GM23338 (cell line): ENCODE data around the gene RAB27B. TPM values are rescaled to one million over a fixed set of nuclear protein-coding genes. Genes with fewer than 3 reads are reported as not detected.

Experiments
- CREB1 ChIP-seq: fragments of 250-450 bp; sonication (Bioruptor Pico); IDR thresholded peaks from 2 replicates; pipeline ENCODE4 v1.5.0; 2020; ENCODE audit warnings: low read depth, mild to moderate bottlenecking, moderate library complexity
- ETS1 ChIP-seq: IDR thresholded peaks from 2 replicates; pipeline ENCODE4 v1.6.1; 2016; ENCODE audit warnings: antibody characterized with exemption
- EZH2 ChIP-seq: fragments of 200-600 bp; sonication (generic); IDR thresholded peaks from one replicate; pipeline ENCODE4 v1.8.0; 2017; ENCODE audit warnings: antibody characterized with exemption, mild to moderate bottlenecking, low read depth; ENCODE audit not compliant: unreplicated experiment
- JUNB ChIP-seq: IDR thresholded peaks from one replicate; pipeline ENCODE4 v1.6.1; 2016; ENCODE audit warnings: antibody characterized with exemption; ENCODE audit not compliant: unreplicated experiment
- POLR2AphosphoS5 ChIP-seq: IDR thresholded peaks from 2 replicates; pipeline ENCODE4 v1.6.1; 2016; ENCODE audit warnings: antibody characterized with exemption, low read depth
- STAT1 ChIP-seq: IDR thresholded peaks from one replicate; pipeline ENCODE4 v1.6.1; 2016; ENCODE audit warnings: antibody characterized with exemption; ENCODE audit not compliant: unreplicated experiment
- ZNF114 ChIP-seq: fragments of 250-450 bp; sonication (Bioruptor Pico); IDR thresholded peaks from 2 replicates; pipeline ENCODE4 v1.5.0; 2020; ENCODE audit warnings: mild to moderate bottlenecking, moderate library complexity
- ZNF331 ChIP-seq: fragments of 250-450 bp; sonication (Bioruptor Pico); IDR thresholded peaks from 2 replicates; pipeline ENCODE4 v1.5.0; 2020; ENCODE audit warnings: low read depth, mild to moderate bottlenecking, moderate library complexity
- polyA plus RNA-seq: library from polyadenylated mRNA; unstranded; fragments of >200 nt; fragmentation: Nextera tagmentation; extraction: Ambion mirVana; gene quantifications from 2 replicates; pipeline ENCODE4 v1.2.1, GENCODE V29; 2016
- total RNA-seq: library from RNA; depleted of rRNA; stranded (reverse); fragments of >200 nt; shearing (Covaris generic); gene quantifications from 2 replicates; pipeline ENCODE4 v1.2.3, GENCODE V29; 2014
- TF ChIP-seq, protein P1 (sequence below): fragments of 250-450 bp; sonication (Bioruptor Pico); IDR thresholded peaks from 2 replicates; pipeline ENCODE4 v1.5.0; 2020; ENCODE audit warnings: mild to moderate bottlenecking, moderate library complexity
- TF ChIP-seq, protein P2 (sequence below), 2 experiments: fragments of 200-600 bp in 1 of 2; sonication (generic) in 1 of 2; conservative IDR thresholded peaks; 2 replicates each; pipeline versions ENCODE4 v1.5.1 to v1.6.1; 2016 to 2017; ENCODE audit warnings: antibody characterized with exemption in 2 of 2, low read depth in 2 of 2, mild to moderate bottlenecking in 2 of 2, moderate library complexity in 1 of 2

Gene RAB27B
- total and polyA plus RNA-seq, 2 experiments from 2014 or later = 0.13 to 0.56 TPM

GRCh38 chr18:54932472-54932871 lies 104.2 kb downstream of the RAB27B start (continued):
- TF ChIP-seq, protein P1, sequence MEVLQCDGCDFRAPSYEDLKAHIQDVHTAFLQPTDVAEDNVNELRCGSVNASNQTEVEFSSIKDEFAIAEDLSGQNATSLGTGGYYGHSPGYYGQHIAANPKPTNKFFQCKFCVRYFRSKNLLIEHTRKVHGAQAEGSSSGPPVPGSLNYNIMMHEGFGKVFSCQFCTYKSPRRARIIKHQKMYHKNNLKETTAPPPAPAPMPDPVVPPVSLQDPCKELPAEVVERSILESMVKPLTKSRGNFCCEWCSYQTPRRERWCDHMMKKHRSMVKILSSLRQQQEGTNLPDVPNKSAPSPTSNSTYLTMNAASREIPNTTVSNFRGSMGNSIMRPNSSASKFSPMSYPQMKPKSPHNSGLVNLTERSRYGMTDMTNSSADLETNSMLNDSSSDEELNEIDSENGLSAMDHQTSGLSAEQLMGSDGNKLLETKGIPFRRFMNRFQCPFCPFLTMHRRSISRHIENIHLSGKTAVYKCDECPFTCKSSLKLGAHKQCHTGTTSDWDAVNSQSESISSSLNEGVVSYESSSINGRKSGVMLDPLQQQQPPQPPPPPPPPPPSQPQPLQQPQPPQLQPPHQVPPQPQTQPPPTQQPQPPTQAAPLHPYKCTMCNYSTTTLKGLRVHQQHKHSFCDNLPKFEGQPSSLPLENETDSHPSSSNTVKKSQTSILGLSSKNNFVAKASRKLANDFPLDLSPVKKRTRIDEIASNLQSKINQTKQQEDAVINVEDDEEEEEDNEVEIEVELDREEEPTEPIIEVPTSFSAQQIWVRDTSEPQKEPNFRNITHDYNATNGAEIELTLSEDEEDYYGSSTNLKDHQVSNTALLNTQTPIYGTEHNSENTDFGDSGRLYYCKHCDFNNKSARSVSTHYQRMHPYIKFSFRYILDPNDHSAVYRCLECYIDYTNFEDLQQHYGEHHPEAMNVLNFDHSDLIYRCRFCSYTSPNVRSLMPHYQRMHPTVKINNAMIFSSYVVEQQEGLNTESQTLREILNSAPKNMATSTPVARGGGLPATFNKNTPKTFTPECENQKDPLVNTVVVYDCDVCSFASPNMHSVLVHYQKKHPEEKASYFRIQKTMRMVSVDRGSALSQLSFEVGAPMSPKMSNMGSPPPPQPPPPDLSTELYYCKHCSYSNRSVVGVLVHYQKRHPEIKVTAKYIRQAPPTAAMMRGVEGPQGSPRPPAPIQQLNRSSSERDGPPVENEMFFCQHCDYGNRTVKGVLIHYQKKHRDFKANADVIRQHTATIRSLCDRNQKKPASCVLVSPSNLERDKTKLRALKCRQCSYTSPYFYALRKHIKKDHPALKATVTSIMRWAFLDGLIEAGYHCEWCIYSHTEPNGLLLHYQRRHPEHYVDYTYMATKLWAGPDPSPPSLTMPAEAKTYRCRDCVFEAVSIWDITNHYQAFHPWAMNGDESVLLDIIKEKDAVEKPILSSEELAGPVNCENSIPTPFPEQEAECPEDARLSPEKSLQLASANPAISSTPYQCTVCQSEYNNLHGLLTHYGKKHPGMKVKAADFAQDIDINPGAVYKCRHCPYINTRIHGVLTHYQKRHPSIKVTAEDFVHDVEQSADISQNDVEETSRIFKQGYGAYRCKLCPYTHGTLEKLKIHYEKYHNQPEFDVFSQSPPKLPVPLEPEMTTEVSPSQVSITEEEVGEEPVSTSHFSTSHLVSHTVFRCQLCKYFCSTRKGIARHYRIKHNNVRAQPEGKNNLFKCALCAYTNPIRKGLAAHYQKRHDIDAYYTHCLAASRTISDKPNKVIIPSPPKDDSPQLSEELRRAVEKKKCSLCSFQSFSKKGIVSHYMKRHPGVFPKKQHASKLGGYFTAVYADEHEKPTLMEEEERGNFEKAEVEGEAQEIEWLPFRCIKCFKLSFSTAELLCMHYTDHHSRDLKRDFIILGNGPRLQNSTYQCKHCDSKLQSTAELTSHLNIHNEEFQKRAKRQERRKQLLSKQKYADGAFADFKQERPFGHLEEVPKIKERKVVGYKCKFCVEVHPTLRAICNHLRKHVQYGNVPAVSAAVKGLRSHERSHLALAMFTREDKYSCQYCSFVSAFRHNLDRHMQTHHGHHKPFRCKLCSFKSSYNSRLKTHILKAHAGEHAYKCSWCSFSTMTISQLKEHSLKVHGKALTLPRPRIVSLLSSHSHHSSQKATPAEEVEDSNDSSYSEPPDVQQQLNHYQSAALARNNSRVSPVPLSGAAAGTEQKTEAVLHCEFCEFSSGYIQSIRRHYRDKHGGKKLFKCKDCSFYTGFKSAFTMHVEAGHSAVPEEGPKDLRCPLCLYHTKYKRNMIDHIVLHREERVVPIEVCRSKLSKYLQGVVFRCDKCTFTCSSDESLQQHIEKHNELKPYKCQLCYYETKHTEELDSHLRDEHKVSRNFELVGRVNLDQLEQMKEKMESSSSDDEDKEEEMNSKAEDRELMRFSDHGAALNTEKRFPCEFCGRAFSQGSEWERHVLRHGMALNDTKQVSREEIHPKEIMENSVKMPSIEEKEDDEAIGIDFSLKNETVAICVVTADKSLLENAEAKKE (CRISPR knock-in tag) = no peak
- TF ChIP-seq JUNB (no peak), POLR2AphosphoS5 (no peak), ZNF331 (CRISPR knock-in tag) (no peak), ETS1 (no peak), CREB1 (CRISPR knock-in tag) (no peak), ZNF114 (CRISPR knock-in tag) (no peak), STAT1 (no peak), EZH2 (no peak)
- TF ChIP-seq, protein P2, sequence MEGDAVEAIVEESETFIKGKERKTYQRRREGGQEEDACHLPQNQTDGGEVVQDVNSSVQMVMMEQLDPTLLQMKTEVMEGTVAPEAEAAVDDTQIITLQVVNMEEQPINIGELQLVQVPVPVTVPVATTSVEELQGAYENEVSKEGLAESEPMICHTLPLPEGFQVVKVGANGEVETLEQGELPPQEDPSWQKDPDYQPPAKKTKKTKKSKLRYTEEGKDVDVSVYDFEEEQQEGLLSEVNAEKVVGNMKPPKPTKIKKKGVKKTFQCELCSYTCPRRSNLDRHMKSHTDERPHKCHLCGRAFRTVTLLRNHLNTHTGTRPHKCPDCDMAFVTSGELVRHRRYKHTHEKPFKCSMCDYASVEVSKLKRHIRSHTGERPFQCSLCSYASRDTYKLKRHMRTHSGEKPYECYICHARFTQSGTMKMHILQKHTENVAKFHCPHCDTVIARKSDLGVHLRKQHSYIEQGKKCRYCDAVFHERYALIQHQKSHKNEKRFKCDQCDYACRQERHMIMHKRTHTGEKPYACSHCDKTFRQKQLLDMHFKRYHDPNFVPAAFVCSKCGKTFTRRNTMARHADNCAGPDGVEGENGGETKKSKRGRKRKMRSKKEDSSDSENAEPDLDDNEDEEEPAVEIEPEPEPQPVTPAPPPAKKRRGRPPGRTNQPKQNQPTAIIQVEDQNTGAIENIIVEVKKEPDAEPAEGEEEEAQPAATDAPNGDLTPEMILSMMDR (conservative IDR thresholded peaks at IDR 0.05; ENCODE audit: low read depth in 2 of 2) = no peak
